WTC11 (cell line): ENCODE data around the gene UMAD1. TPM values are rescaled to one million over a fixed set of nuclear protein-coding genes. Genes with fewer than 3 reads are reported as not detected.

ENCODE experiments used
- ATAC-seq: fragments of 200-7000 bp; cut with Tn5 transposase; 2 replicates; pipeline ENCODE4 v1.10.0; 2021; ENCODE audit warnings: mild to moderate bottlenecking, moderate library complexity
- CTCF ChIA-PET: fragments of 300-600 bp; sonication (Branson Sonifier 250); formaldehyde crosslinking; loops from one replicate; lab custom pipeline; 2021; ENCODE audit warnings: antibody characterized with exemption; lab: Charles Lee
- POLR2A ChIA-PET: fragments of 350-600 bp; sonication (Branson Sonifier 250); formaldehyde crosslinking; loops from one replicate; lab custom pipeline; 2021; ENCODE audit warnings: antibody characterized with exemption; lab: Charles Lee
- DNase-seq: peaks from one replicate; pipeline ENCODE4 v3.0.0; 2021; ENCODE audit warnings: low spot score
- H3K27ac Mint-ChIP-seq: 2 replicates; pipeline ENCODE4 v1.8.0; 2021; ENCODE audit warnings: mixed read lengths
- H3K27me3 Mint-ChIP-seq: 2 replicates; pipeline ENCODE4 v1.8.0; 2021; ENCODE audit warnings: low read depth, mild to moderate bottlenecking, moderate library complexity, mixed read lengths
- H3K36me3 Mint-ChIP-seq: 2 replicates; pipeline ENCODE4 v1.8.0; 2021; ENCODE audit warnings: mixed read lengths
- H3K4me1 Mint-ChIP-seq: 2 replicates; pipeline ENCODE4 v1.8.0; 2022; ENCODE audit warnings: mixed read lengths
- H3K4me3 Mint-ChIP-seq: 2 replicates; pipeline ENCODE4 v1.8.0; 2021; ENCODE audit warnings: mild to moderate bottlenecking, moderate library complexity, mixed read lengths
- H3K9me3 Mint-ChIP-seq: 2 replicates; pipeline ENCODE4 v1.8.0; 2021; ENCODE audit warnings: mixed read lengths
- ATF2 ChIP-seq: sonication (generic); formaldehyde crosslinking; IDR thresholded peaks from 2 replicates; pipeline ENCODE4 v1.8.1; 2022; ENCODE audit warnings: low read depth, missing genetic modification reagents, borderline replicate concordance
- CBFB ChIP-seq: sonication (generic); formaldehyde crosslinking; IDR thresholded peaks from 2 replicates; pipeline ENCODE4 v1.8.1; 2022; ENCODE audit warnings: mild to moderate bottlenecking, low read depth, missing genetic modification reagents
- CREB1 ChIP-seq: sonication (generic); formaldehyde crosslinking; IDR thresholded peaks from 2 replicates; pipeline ENCODE4 v1.8.0; 2023; ENCODE audit warnings: mild to moderate bottlenecking, missing genetic modification reagents
- ELF4 ChIP-seq: sonication (generic); formaldehyde crosslinking; IDR thresholded peaks from 2 replicates; pipeline ENCODE4 v1.8.1; 2022; ENCODE audit warnings: low read depth, mild to moderate bottlenecking, moderate library complexity, missing genetic modification reagents
- ERG ChIP-seq: fragments of 250-450 bp; sonication (Bioruptor Pico); IDR thresholded peaks from 2 replicates; pipeline ENCODE4 v1.8.0; 2021; ENCODE audit warnings: mild to moderate bottlenecking
- GABPB1 ChIP-seq: sonication (generic); formaldehyde crosslinking; IDR thresholded peaks from 2 replicates; pipeline ENCODE4 v1.8.1; 2023; ENCODE audit warnings: mild to moderate bottlenecking, missing genetic modification reagents
- NR1H2 ChIP-seq: sonication (generic); formaldehyde crosslinking; IDR thresholded peaks from 2 replicates; pipeline ENCODE4 v1.9.0; 2021; ENCODE audit warnings: mild to moderate bottlenecking, moderate library complexity, missing genetic modification reagents
- NR2C2 ChIP-seq: sonication (generic); formaldehyde crosslinking; IDR thresholded peaks from 2 replicates; pipeline ENCODE4 v1.8.0; 2022; ENCODE audit warnings: mild to moderate bottlenecking, missing genetic modification reagents
- ZNF232 ChIP-seq: sonication (generic); formaldehyde crosslinking; IDR thresholded peaks from 2 replicates; pipeline ENCODE4 v1.8.0; 2022; ENCODE audit warnings: mild to moderate bottlenecking, missing genetic modification reagents
- total RNA-seq: library from RNA; stranded (reverse); gene quantifications from 3 replicates; pipeline ENCODE4 v1.2.3, GENCODE V29; 2021
- TF ChIP-seq, protein P1 (sequence below): sonication (generic); formaldehyde crosslinking; IDR thresholded peaks from 2 replicates; pipeline ENCODE4 v1.8.0; 2022; ENCODE audit warnings: mild to moderate bottlenecking, missing genetic modification reagents
- TF ChIP-seq, protein P2 (sequence below): sonication (generic); formaldehyde crosslinking; IDR thresholded peaks from 2 replicates; pipeline ENCODE4 v1.8.0; 2022; ENCODE audit warnings: missing genetic modification reagents
- TF ChIP-seq, protein P3 (sequence below): sonication (generic); formaldehyde crosslinking; conservative IDR thresholded peaks from 2 replicates; pipeline ENCODE4 v1.8.1; 2022; ENCODE audit warnings: mild to moderate bottlenecking, missing genetic modification reagents
- TF ChIP-seq, protein P4 (sequence below): sonication (generic); formaldehyde crosslinking; IDR thresholded peaks from 2 replicates; pipeline ENCODE4 v1.8.1; 2023; ENCODE audit warnings: mild to moderate bottlenecking, missing genetic modification reagents, moderate library complexity

UMAD1 gene
- total RNA-seq, 1 experiment from 2014 or later, result 13.0 TPM

- TF ChIP-seq, protein P1, sequence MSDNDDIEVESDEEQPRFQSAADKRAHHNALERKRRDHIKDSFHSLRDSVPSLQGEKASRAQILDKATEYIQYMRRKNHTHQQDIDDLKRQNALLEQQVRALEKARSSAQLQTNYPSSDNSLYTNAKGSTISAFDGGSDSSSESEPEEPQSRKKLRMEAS (CRISPR knock-in tag), result no peak
- no peak for TF ChIP-seq ELF4
- TF ChIP-seq, protein P2, sequence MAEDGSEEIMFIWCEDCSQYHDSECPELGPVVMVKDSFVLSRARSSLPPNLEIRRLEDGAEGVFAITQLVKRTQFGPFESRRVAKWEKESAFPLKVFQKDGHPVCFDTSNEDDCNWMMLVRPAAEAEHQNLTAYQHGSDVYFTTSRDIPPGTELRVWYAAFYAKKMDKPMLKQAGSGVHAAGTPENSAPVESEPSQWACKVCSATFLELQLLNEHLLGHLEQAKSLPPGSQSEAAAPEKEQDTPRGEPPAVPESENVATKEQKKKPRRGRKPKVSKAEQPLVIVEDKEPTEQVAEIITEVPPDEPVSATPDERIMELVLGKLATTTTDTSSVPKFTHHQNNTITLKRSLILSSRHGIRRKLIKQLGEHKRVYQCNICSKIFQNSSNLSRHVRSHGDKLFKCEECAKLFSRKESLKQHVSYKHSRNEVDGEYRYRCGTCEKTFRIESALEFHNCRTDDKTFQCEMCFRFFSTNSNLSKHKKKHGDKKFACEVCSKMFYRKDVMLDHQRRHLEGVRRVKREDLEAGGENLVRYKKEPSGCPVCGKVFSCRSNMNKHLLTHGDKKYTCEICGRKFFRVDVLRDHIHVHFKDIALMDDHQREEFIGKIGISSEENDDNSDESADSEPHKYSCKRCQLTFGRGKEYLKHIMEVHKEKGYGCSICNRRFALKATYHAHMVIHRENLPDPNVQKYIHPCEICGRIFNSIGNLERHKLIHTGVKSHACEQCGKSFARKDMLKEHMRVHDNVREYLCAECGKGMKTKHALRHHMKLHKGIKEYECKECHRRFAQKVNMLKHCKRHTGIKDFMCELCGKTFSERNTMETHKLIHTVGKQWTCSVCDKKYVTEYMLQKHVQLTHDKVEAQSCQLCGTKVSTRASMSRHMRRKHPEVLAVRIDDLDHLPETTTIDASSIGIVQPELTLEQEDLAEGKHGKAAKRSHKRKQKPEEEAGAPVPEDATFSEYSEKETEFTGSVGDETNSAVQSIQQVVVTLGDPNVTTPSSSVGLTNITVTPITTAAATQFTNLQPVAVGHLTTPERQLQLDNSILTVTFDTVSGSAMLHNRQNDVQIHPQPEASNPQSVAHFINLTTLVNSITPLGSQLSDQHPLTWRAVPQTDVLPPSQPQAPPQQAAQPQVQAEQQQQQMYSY (CRISPR knock-in tag), result no peak
These were observed 77.9 kb downstream of the UMAD1 start, which contains the start of gene RPA3 (continued) for GRCh38 chr7:7718492-7718891.

DNA sequence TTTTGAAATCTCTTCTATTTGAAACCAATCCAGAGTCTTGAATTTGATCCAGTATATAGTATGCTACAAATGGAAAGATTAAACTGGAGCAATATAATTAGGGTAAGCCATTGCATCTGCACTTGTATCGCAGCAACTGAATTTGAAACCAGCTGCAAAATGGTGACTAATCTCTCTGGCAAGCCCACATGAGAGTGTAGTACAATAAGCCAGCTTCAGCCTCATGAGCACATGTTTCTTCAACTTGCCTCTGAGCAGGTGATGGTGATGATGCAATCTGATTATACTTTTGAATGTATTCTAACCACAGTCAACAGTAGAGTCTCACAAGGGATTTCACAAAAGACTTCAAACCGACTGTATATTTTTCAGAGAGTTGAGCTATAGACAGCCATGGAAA is 78.7 kb downstream of the UMAD1 start:
- peaks cover 4% of the 10 kb centered on the region; the same call in 1 of the 2 replicates for H3K9me3 Mint-ChIP-seq
- H3K27me3 Mint-ChIP-seq, result no peaks in the 10 kb centered on the region
- peaks cover 4% of the 10 kb centered on the region; the same call in 1 of the 2 replicates for H3K36me3 Mint-ChIP-seq
- POLR2A ChIA-PET, result no interaction called here
- peaks cover 3% of the 10 kb centered on the region; the same call in 1 of the 2 replicates for H3K4me1 Mint-ChIP-seq
- ATAC-seq (no peak), DNase-seq (no peak)
- peak; percentile 61; the same call in 1 of the 2 replicates for TF ChIP-seq GABPB1 (CRISPR knock-in tag)
- no peak for TF ChIP-seq NR1H2 (CRISPR knock-in tag)
- no peak overlapping the region for H3K27ac Mint-ChIP-seq
- CTCF ChIA-PET, result interaction anchor here (0.7 kb wide), 1 partner anchor 38 kb away, joined by 3 read pairs; no protein-coding TSS in a partner anchor
- H3K4me3 Mint-ChIP-seq, result no peak overlapping the region

DNA sequence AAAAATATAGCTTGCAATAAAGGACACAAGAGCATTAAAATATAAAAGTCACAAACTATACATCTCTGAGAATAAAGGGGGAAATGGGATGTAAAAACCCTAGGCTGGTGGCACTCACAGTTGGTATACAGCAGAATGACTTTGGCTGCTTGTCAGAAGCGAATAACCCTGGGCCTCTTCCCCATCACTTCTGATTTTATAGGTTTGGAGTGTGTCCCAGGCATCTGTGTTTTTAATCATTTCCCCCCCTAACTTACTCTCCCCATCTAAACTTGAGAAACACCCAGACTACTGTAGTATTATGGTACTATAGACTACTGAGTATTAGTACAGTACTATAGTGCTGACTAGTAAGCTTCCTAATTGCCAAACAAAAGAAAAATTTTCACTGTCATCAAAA is 79.6 kb downstream of the UMAD1 start:
- TF ChIP-seq CREB1 (CRISPR knock-in tag), result no peak
- TF ChIP-seq ERG, result no peak
- no peak for TF ChIP-seq NR2C2 (CRISPR knock-in tag)
- no peak for TF ChIP-seq ZNF232 (CRISPR knock-in tag)
- TF ChIP-seq, protein P3, sequence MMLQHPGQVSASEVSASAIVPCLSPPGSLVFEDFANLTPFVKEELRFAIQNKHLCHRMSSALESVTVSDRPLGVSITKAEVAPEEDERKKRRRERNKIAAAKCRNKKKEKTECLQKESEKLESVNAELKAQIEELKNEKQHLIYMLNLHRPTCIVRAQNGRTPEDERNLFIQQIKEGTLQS, result no peak
- TF ChIP-seq ATF2 (CRISPR knock-in tag), result no peak
- TF ChIP-seq CBFB (CRISPR knock-in tag), result no peak
- TF ChIP-seq, protein P4, sequence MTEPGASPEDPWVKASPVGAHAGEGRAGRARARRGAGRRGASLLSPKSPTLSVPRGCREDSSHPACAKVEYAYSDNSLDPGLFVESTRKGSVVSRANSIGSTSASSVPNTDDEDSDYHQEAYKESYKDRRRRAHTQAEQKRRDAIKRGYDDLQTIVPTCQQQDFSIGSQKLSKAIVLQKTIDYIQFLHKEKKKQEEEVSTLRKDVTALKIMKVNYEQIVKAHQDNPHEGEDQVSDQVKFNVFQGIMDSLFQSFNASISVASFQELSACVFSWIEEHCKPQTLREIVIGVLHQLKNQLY, result no peak
- TF ChIP-seq GABPB1 (CRISPR knock-in tag), result no peak
- TF ChIP-seq, all 79 proteins: peak for 0
- Mint-ChIP-seq H3K27ac (no peak overlapping the region), H3K4me1 (no peaks in the 10 kb centered on the region), H3K27me3 (no peaks in the 10 kb centered on the region), H3K9me3 (peaks cover 4% of the 10 kb centered on the region; the same call in 1 of the 2 replicates), H3K4me3 (no peak overlapping the region), H3K36me3 (peaks cover 4% of the 10 kb centered on the region; the same call in 1 of the 2 replicates)
- POLR2A ChIA-PET, result no interaction called here
- DNase-seq (no peak), ATAC-seq (no peak)
- CTCF ChIA-PET, result no interaction called here
